Nephron (organoid): ENCODE measurements around the gene PQBP1.
"Not testable (repeated sequence)": the region's sequence is repeated elsewhere in the genome, so short reads cannot be mapped to it uniquely, and the experiment has no call there.

Source experiments
- H3K27ac Mint-ChIP-seq, 3 experiments: 2 replicates each; pipeline ENCODE4 v1.8.0; 2020; ENCODE audit warnings: mixed read lengths in 3 of 3, mild to moderate bottlenecking in 2 of 3, moderate library complexity in 1 of 3
- H3K27me3 Mint-ChIP-seq: 2 replicates; pipeline ENCODE4 v1.8.0; 2021; ENCODE audit warnings: low read depth, mild to moderate bottlenecking, moderate library complexity, mixed read lengths
- H3K36me3 Mint-ChIP-seq: 2 replicates; pipeline ENCODE4 v1.8.0; 2020; ENCODE audit warnings: low read depth, mixed read lengths
- H3K4me1 Mint-ChIP-seq: 2 replicates; pipeline ENCODE4 v1.8.0; 2020; ENCODE audit warnings: mixed read lengths
- H3K4me3 Mint-ChIP-seq, 3 experiments: 2 replicates each; pipeline ENCODE4 v1.8.0; 2020; ENCODE audit warnings: mild to moderate bottlenecking in 3 of 3, mixed read lengths in 3 of 3, moderate library complexity in 2 of 3
- H3K9me3 Mint-ChIP-seq: 2 replicates; pipeline ENCODE4 v1.8.0; 2020; ENCODE audit warnings: mixed read lengths
- CTCF ChIP-seq, 3 experiments: fragments of 200-600 bp; sonication (generic); IDR thresholded peaks; one replicate each; pipeline ENCODE4 v1.5.0; 2021; ENCODE audit warnings: antibody characterized with exemption in 3 of 3; ENCODE audit not compliant: unreplicated experiment in 3 of 3

PQBP1 gene

GRCh38 chrX:48883729-48884128, 14.0 kb upstream of the PQBP1 start:
- peaks cover 3% of the 10 kb centered on the region for H3K9me3 Mint-ChIP-seq
- no peak for TF ChIP-seq CTCF (IDR thresholded peaks at IDR 0.05; ENCODE audit: unreplicated experiment in 3 of 3)
- no peaks in the 10 kb centered on the region for H3K27me3 Mint-ChIP-seq
- no peaks in the 10 kb centered on the region for H3K36me3 Mint-ChIP-seq
- no peaks in the 10 kb centered on the region for H3K4me1 Mint-ChIP-seq
- H3K4me3 Mint-ChIP-seq = no peak overlapping the region
- H3K27ac Mint-ChIP-seq = no peak overlapping the region

- not testable (repeated sequence) for H3K27ac Mint-ChIP-seq, H3K4me3 Mint-ChIP-seq, H3K36me3 Mint-ChIP-seq, H3K27me3 Mint-ChIP-seq, H3K4me1 Mint-ChIP-seq
- H3K9me3 Mint-ChIP-seq = peaks cover 13% of the 10 kb centered on the region
These were observed 11.1 kb upstream of the PQBP1 start for GRCh38 chrX:48886586-48886985.

GRCh38 chrX:48890296-48890925, 7.3 kb upstream of the PQBP1 start:
- TF ChIP-seq CTCF (IDR thresholded peaks at IDR 0.05; ENCODE audit: unreplicated experiment in 3 of 3) = no peak
- H3K36me3 Mint-ChIP-seq = peaks cover 8% of the 10 kb centered on the region
- peaks cover 14% of the 10 kb centered on the region for H3K4me1 Mint-ChIP-seq
- no peaks in the 10 kb centered on the region for H3K27me3 Mint-ChIP-seq
- peak overlapping the region; percentile 64 to 87 (median 83) for H3K27ac Mint-ChIP-seq
- H3K9me3 Mint-ChIP-seq = peaks cover 16% of the 10 kb centered on the region
- H3K4me3 Mint-ChIP-seq = peak overlapping the region; percentile 85 to 89 (median 85)

GRCh38 chrX:48890934-48891401, 6.8 kb upstream of the PQBP1 start:
- no peak for TF ChIP-seq CTCF (IDR thresholded peaks at IDR 0.05; ENCODE audit: unreplicated experiment in 3 of 3)
- H3K9me3 Mint-ChIP-seq = peaks cover 16% of the 10 kb centered on the region
- no peaks in the 10 kb centered on the region for H3K27me3 Mint-ChIP-seq
- H3K4me1 Mint-ChIP-seq = peaks cover 17% of the 10 kb centered on the region
- H3K4me3 Mint-ChIP-seq = peak overlapping the region; percentile 85 to 89 (median 85)
- peaks cover 10% of the 10 kb centered on the region for H3K36me3 Mint-ChIP-seq
- H3K27ac Mint-ChIP-seq = peak overlapping the region; percentile 64 to 87 (median 83)

- Mint-ChIP-seq H3K4me3 (peak overlapping the region; percentile 75 to 81 (median 80)), H3K9me3 (peaks cover 13% of the 10 kb centered on the region), H3K27ac (peak overlapping the region in 2 of 3 experiments; percentile 30 to 48), H3K27me3 (no peaks in the 10 kb centered on the region), H3K36me3 (peaks cover 10% of the 10 kb centered on the region), H3K4me1 (peaks cover 20% of the 10 kb centered on the region)
- TF ChIP-seq CTCF (IDR thresholded peaks at IDR 0.05; ENCODE audit: unreplicated experiment in 3 of 3) = peak; percentile 21 to 50 (median 38)
These were observed 6.1 kb upstream of the PQBP1 start for GRCh38 chrX:48891402-48892288.

GRCh38 chrX:48892896-48893295, 4.8 kb upstream of the PQBP1 start:
- no peak for TF ChIP-seq CTCF (IDR thresholded peaks at IDR 0.05; ENCODE audit: unreplicated experiment in 3 of 3)
- Mint-ChIP-seq H3K27me3 (no peaks in the 10 kb centered on the region), H3K4me1 (peaks cover 26% of the 10 kb centered on the region), H3K27ac (no peak overlapping the region), H3K4me3 (peak overlapping the region; percentile 70 to 78 (median 75)), H3K9me3 (peaks cover 13% of the 10 kb centered on the region), H3K36me3 (peaks cover 10% of the 10 kb centered on the region)
